Mucosa of descending colon (tissue), 3 donors: ENCODE measurements around the gene PCNP. TPM values are rescaled to one million over a fixed set of nuclear protein-coding genes. Genes with fewer than 3 reads are reported as not detected.
"Not testable (repeated sequence)": the region's sequence is repeated elsewhere in the genome, so short reads cannot be mapped to it uniquely, and the experiment has no call there.

ENCODE experiments used
- ATAC-seq: fragments of 200-7000 bp; cut with Tn5 transposase; one replicate; pipeline ENCODE4 v1.9.1; 2020; ENCODE audit warnings: mild to moderate bottlenecking, moderate library complexity
- DNase-seq, 3 donors: peaks; one replicate each; pipeline ENCODE4 v3.0.0-alpha.2; 2020
- H3K36me3 ChIP-seq: fragments of 200-600 bp; one replicate; pipeline ENCODE4 v1.8.0; 2021; ENCODE audit warnings: low read depth, mild to moderate bottlenecking
- H3K4me1 ChIP-seq: fragments of 200-600 bp; one replicate; pipeline ENCODE4 v1.8.0; 2021; ENCODE audit warnings: low read depth, mild to moderate bottlenecking
- H3K4me3 ChIP-seq: fragments of 200-600 bp; one replicate; pipeline ENCODE4 v1.8.0; 2021; ENCODE audit warnings: mild to moderate bottlenecking
- H3K9me3 ChIP-seq: fragments of 200-600 bp; one replicate; pipeline ENCODE4 v1.8.0; 2021; ENCODE audit warnings: mild to moderate bottlenecking
- CTCF ChIP-seq: fragments of 200-600 bp; IDR thresholded peaks from one replicate; pipeline ENCODE4 v1.8.0; 2022; ENCODE audit warnings: antibody characterized with exemption, mild to moderate bottlenecking
- intact Hi-C, 2 donors: fragments of 100-400 bp; cut with DNase I in 1 of 2; cut with micrococcal nuclease in 1 of 2; formaldehyde crosslinking; loops; one replicate each; pipeline versions ENCODE4 v1.11.0 to v1.11.1; 2022; cut with DNase I, micrococcal nuclease
- total RNA-seq, 3 donors: library from RNA; stranded (reverse); fragmentation: NEBNext Ultra II Directional in 2 of 3; extraction: Animal tissue kit (Norgen Biotek cat#: 25700) in 2 of 3; gene quantifications; one replicate each; pipeline versions ENCODE4 v1.2.1 to v1.2.4, GENCODE V29; 2021 to 2023
- donor health status: DM: no; HTN: no; CAD: no; lungs with moderate emphysema.
- donor health status: DM: no; HTN: no; CAD: no.
- donor health status: DM: no; HTN: yes; CAD: no.

The PCNP gene
- total RNA-seq, 3 donors from 2014 or later: 78.0 to 168 (median 94.3) TPM

GRCh38 chr3:101619734-101620133 lies 45.8 kb downstream of the PCNP start:
- Histone ChIP-seq H3K4me1 (no peaks in the 10 kb centered on the region), H3K36me3 (no peaks in the 10 kb centered on the region), H3K4me3 (no peak overlapping the region), H3K9me3 (no peaks in the 10 kb centered on the region)
- ATAC-seq (no peak), DNase-seq (no peak)
- intact Hi-C loops: no loop called here
- TF ChIP-seq CTCF: no peak

- Histone ChIP-seq H3K36me3 (no peaks in the 10 kb centered on the region), H3K4me3 (no peak overlapping the region), H3K4me1 (no peaks in the 10 kb centered on the region), H3K9me3 (no peaks in the 10 kb centered on the region)
- intact Hi-C loops: no loop called here
- no peak for DNase-seq
- TF ChIP-seq CTCF: no peak
- no peak for ATAC-seq
Measured at GRCh38 chr3:101623656-101624055, 49.7 kb downstream of the PCNP start.

DNA sequence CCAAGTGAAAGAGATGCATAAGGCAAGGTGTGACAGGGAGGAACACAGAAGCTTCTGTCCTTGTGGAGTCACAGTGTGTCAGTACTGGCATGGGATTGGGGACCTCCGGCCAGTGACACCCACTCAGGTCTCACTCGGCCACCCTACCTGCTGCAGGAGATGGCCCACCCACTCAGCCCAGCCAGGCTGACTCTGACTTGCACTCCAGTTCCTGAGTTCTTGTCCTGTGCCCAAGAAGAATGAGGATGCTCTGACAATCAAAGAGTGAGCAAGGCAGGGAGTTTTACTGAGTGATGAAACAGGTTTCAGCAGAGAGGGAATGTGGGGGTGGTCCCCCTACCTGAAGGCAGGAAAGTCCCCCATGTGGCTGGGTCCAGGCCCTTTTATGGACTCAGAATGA lies 50.9 kb downstream of the PCNP start:
- TF ChIP-seq CTCF: no peak
- intact Hi-C loops: no loop called here
- ATAC-seq: no peak
- no peak overlapping the region for H3K4me3 ChIP-seq
- no peaks in the 10 kb centered on the region for H3K9me3 ChIP-seq
- no peaks in the 10 kb centered on the region for H3K36me3 ChIP-seq
- H3K4me1 ChIP-seq: no peaks in the 10 kb centered on the region
- DNase-seq: no peak

GRCh38 chr3:101625879-101626278 lies 51.9 kb downstream of the PCNP start:
- ATAC-seq (no peak), DNase-seq (no peak)
- intact Hi-C loops: no loop called here
- Histone ChIP-seq H3K36me3 (no peaks in the 10 kb centered on the region), H3K4me3 (no peak overlapping the region), H3K9me3 (no peaks in the 10 kb centered on the region), H3K4me1 (no peaks in the 10 kb centered on the region)
- TF ChIP-seq CTCF: no peak

DNA sequence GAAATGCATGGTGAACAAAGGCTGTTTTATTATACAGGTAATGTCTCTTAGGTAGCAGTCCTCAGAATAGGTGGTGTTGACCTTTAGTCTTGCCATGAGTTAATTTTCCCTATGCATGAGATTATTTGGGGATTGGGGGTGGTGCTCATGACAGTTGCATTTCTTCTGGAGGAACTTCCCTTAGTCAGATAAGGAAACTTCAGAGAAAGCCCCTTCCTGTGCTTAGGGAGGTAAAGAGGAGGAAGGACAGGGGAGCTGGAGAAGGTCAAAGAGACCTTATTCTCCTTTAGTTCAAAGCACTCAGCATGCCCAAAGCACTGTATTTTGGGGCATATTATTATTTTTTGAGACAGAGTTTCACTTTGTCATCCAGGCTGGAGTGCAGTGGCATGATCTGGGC lies 55.2 kb downstream of the PCNP start:
- intact Hi-C loops: no loop called here
- ATAC-seq (no peak), DNase-seq (no peak)
- Histone ChIP-seq H3K4me3 (no peak overlapping the region), H3K36me3 (no peaks in the 10 kb centered on the region), H3K9me3 (no peaks in the 10 kb centered on the region), H3K4me1 (no peaks in the 10 kb centered on the region)
- no peak for TF ChIP-seq CTCF

DNA sequence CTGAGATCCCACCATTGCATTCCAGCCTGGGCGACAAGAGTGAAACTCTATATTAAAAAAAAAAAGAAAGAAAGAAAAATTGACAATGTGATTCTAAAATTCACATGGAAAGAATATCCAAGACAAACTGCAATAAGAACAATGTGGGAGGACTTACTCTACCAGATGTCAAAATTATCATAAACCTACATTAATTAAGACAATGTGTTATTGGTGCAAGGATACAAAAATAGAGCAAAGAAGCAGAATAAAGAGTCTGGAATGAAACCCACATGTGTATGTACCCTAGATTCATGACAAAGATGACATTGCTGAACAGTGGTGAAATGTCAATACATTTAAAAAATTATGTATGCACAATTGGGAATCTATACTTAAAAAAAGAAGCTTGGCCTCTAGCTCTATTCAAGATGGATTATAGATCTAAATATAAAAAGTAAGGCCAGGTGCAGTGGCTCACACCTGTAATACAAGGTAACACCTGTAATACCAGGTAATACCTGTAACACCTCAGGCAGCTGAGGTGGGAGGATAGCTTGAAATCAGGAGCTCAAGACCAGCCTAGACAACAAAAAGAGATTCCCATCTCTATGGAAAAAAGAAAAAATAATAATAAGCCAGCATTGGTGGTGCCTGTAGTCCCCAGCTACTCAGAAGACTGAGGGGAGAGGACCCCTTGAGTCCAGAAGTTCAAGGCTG lies 57.3 kb downstream of the PCNP start:
- DNase-seq (no peak), ATAC-seq (no peak)
- H3K4me1 ChIP-seq: no peaks in the 10 kb centered on the region
- no peak for TF ChIP-seq CTCF
- H3K36me3 ChIP-seq: no peaks in the 10 kb centered on the region
- no peaks in the 10 kb centered on the region for H3K9me3 ChIP-seq
- no peak overlapping the region for H3K4me3 ChIP-seq
- intact Hi-C loops: no loop called here

GRCh38 chr3:101631959-101632358 lies 58.0 kb downstream of the PCNP start:
- H3K9me3 ChIP-seq, H3K4me1 ChIP-seq, DNase-seq, H3K36me3 ChIP-seq, H3K4me3 ChIP-seq, intact Hi-C loops, ATAC-seq: not testable (repeated sequence)
